Adrenal gland (tissue), 12 donors: ENCODE measurements around the gene DENND5B. TPM values are rescaled to one million over a fixed set of nuclear protein-coding genes. Genes with fewer than 3 reads are reported as not detected.

Experiments used
- DNase-seq, 7 donors: peaks; one replicate each; pipeline ENCODE4 v3.0.0-alpha.2; 2019 to 2020
- H3K27ac ChIP-seq, 5 donors: fragments of 200-600 bp; sonication (generic) in 4 of 5; 1 replicate in 3 of 5; 2 replicates in 2 of 5; pipeline versions ENCODE4 v1.5.1 to v1.8.0; 2016 to 2020; ENCODE audit warnings: mild to moderate bottlenecking in 1 of 5
- H3K27me3 ChIP-seq: fragments of 200-600 bp; 2 replicates; pipeline ENCODE4 v1.8.0; 2021
- H3K36me3 ChIP-seq, 2 donors: fragments of 200-600 bp; replicated peaks in 1 of 2; 1 replicate in 1 of 2; 2 replicates in 1 of 2; pipeline versions ENCODE4 v1.5.1 to v1.8.0; 2018 to 2022
- H3K4me1 ChIP-seq, 2 donors: fragments of 200-600 bp; replicated peaks in 1 of 2; 1 replicate in 1 of 2; 2 replicates in 1 of 2; pipeline versions ENCODE4 v1.5.1 to v1.8.0; 2018 to 2021
- H3K4me3 ChIP-seq, 4 donors: fragments of 200-600 bp; sonication (generic) in 3 of 4; one replicate each; pipeline ENCODE4 v1.5.1; 2016 to 2018
- H3K9me3 ChIP-seq, 3 donors: fragments of 200-600 bp; sonication (generic) in 1 of 3; replicated peaks in 1 of 3; 1 replicate in 2 of 3; 2 replicates in 1 of 3; pipeline versions ENCODE4 v1.5.1 to v1.8.0; 2016 to 2021
- POLR2A ChIP-seq, 2 donors: fragments of 450-650 bp; IDR thresholded peaks; one replicate each; pipeline ENCODE4 v1.6.1; 2017; ENCODE audit warnings: antibody characterized with exemption in 2 of 2, mild to moderate bottlenecking in 2 of 2, moderate library complexity in 1 of 2
- WGBS, 4 donors: extraction: QIAGEN DNeasy Blood & Tissue Kit in 2 of 4; methylation state at CpG; one replicate each; pipeline versions ENCODE4 v1.1.5 to v1.1.7; 2013 to 2017; 5-methylcytosine and 5-hydroxymethylcytosine counted together
- intact Hi-C, 2 donors: fragments of 100-400 bp; cut with DNase I; formaldehyde crosslinking; loops; one replicate each; pipeline versions ENCODE4 v1.14.1 to v1.15.0; 2022 to 2023
- polyA plus RNA-seq, 3 donors: library from polyadenylated mRNA; stranded (reverse); fragments of 200-250 nt in 2 of 3; fragments of 350-450 nt in 1 of 3; fragmentation: Illumina TruSeq in 1 of 3; extraction: RNeasy Lipid Tissue Mini Kit (QIAGEN cat#74804) in 1 of 3; gene quantifications; one replicate each; pipeline ENCODE4 v1.2.3, GENCODE V29; 2013 to 2014
- total RNA-seq, 9 donors: library from RNA; depleted of rRNA in 4 of 9; stranded (reverse); fragments of >200 nt in 4 of 9; fragments of 120-200 nt in 1 of 9; fragmentation: NEBNext Ultra II Directional in 1 of 9; extraction: Animal tissue kit (Norgen Biotek cat#: 25700) in 1 of 9; gene quantifications; one replicate each; pipeline versions ENCODE4 v1.1.0 to v1.2.4, GENCODE V29; 2013 to 2023
- TF ChIP-seq, protein P1 (sequence below), 6 experiments: fragments of 450-650 bp in 4 of 6; fragments of 200-600 bp in 2 of 6; sonication (generic) in 1 of 6; IDR thresholded peaks; 1 replicate in 5 of 6; 2 replicates in 1 of 6; pipeline versions ENCODE4 v1.5.1 to v1.8.0; 2016 to 2021; ENCODE audit warnings: antibody characterized with exemption in 6 of 6, mild to moderate bottlenecking in 2 of 6, moderate library complexity in 1 of 6
- donor health status: healthy with polysubstance abuse.
- donor health status: Bipolar disorder and iron deficiency.
- donor health status: DM: yes; HTN: yes; CAD: no.
- donor health status: DM: no; HTN: no; CAD: no.
- donor health status: DM: no; HTN: no; CAD: no.
- donor health status: DM: yes; HTN: yes; CAD: no.

The DENND5B gene
- total and polyA plus RNA-seq, 12 donors, result 4.2 to 32.5 (median 23.0) TPM

DNA sequence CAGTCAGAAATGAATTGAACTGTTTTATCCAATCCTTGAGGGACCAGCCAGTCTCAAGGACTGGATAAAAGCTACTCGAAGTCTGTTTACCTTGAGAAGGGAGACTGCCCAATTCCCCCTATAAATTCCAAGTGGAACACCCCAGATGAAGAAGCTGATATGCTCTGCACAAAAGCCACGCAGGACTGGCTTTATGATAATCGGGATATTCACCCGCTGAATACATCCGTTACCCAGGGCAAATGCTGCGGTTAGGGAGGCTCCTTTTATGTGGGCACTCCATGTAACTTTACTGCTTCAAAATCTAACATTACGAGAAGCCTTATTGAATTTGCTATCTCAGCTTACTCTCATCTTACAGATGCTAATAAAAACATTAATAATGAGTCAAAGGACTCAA lies 119.1 kb downstream of the DENND5B start:
- TF ChIP-seq, protein P1, sequence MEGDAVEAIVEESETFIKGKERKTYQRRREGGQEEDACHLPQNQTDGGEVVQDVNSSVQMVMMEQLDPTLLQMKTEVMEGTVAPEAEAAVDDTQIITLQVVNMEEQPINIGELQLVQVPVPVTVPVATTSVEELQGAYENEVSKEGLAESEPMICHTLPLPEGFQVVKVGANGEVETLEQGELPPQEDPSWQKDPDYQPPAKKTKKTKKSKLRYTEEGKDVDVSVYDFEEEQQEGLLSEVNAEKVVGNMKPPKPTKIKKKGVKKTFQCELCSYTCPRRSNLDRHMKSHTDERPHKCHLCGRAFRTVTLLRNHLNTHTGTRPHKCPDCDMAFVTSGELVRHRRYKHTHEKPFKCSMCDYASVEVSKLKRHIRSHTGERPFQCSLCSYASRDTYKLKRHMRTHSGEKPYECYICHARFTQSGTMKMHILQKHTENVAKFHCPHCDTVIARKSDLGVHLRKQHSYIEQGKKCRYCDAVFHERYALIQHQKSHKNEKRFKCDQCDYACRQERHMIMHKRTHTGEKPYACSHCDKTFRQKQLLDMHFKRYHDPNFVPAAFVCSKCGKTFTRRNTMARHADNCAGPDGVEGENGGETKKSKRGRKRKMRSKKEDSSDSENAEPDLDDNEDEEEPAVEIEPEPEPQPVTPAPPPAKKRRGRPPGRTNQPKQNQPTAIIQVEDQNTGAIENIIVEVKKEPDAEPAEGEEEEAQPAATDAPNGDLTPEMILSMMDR (IDR thresholded peaks at IDR 0.05), result no peak
- no peak for TF ChIP-seq POLR2A (IDR thresholded peaks at IDR 0.05)
- Histone ChIP-seq H3K4me1 (no peaks in the 10 kb centered on the region), H3K36me3 (no peaks in the 10 kb centered on the region), H3K9me3 (no peaks in the 10 kb centered on the region), H3K27ac (no peak overlapping the region), H3K4me3 (no peak overlapping the region), H3K27me3 (no peaks in the 10 kb centered on the region)
- DNase-seq, result no peak
- intact Hi-C loops, result no loop called here
- WGBS, 4 donors, result 70 to 79% (median 72%) methylated on average over 7 of the region's 7 CpGs

DNA sequence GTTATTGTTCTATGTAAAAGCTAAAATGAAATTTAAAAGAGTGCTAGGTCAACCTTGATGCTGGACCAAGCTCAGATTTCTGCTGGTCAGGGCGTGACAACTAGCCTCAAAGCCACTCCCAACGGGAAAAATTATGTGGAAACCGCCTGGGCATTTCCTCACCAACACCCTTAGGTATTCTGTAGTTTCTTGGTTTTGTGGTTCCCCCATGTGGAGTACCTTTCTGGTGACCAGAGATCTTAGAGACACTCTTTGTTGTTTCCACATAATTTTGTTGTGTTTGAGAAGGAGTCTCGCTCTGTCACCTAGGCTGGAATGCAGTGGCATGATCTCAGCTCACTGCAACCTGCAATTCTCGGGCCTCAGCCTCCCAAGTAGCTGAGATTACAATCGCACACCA lies 119.9 kb downstream of the DENND5B start:
- no peak overlapping the region for H3K4me3 ChIP-seq
- TF ChIP-seq POLR2A (IDR thresholded peaks at IDR 0.05), result no peak
- TF ChIP-seq, protein P1 (IDR thresholded peaks at IDR 0.05), result no peak
- H3K4me1 ChIP-seq, result no peaks in the 10 kb centered on the region
- WGBS, 4 donors, result 77 to 80% (median 78%) methylated on average over 6 of the region's 6 CpGs
- no peaks in the 10 kb centered on the region for H3K36me3 ChIP-seq
- no peak for DNase-seq
- no peak overlapping the region for H3K27ac ChIP-seq
- H3K9me3 ChIP-seq, result no peaks in the 10 kb centered on the region
- no peaks in the 10 kb centered on the region for H3K27me3 ChIP-seq
- intact Hi-C loops, result no loop called here

DNA sequence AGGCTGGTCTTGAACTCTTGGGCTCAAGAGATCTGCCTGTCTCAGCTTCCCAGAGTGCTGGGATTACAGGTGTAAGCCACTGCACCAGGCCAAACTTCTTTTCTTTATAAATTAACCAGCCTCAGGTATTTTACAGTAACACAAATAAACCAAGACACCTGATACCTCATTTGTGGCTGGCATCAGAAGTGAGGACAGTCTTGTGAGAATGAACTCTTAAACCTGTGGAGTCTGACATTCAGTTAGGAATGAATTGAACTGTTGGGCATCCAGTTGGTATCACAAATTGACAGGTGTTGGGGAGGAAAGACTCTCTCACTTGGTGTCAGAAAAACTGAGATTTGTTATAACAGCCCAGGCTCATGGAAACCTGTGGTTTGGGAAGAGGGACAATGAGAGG lies 120.5 kb downstream of the DENND5B start:
- Histone ChIP-seq H3K27me3 (no peaks in the 10 kb centered on the region), H3K4me1 (no peaks in the 10 kb centered on the region), H3K27ac (no peak overlapping the region), H3K9me3 (no peaks in the 10 kb centered on the region), H3K4me3 (no peak overlapping the region), H3K36me3 (no peaks in the 10 kb centered on the region)
- DNase-seq, result no peak
- TF ChIP-seq POLR2A (IDR thresholded peaks at IDR 0.05), result no peak
- TF ChIP-seq, protein P1 (IDR thresholded peaks at IDR 0.05), result no peak
- intact Hi-C loops, result no loop called here

DNA sequence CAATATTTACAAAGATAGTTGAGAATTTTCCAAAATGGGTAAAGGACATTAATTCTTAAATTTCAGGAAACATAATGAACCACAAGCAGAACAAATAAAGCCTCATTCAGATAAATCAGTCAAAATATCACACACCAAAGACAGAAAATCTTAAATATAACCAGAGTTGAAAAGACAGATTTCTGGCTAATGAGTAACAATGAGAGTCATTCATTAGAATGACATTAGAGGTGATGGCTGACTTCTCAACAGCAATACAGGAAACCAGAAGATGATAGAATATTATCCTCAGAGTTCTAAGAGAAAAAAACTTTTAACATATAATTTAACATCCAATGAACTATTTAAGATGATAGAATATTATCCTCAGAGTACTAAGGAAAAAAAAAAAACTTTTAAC lies 124.2 kb downstream of the DENND5B start:
- Histone ChIP-seq H3K36me3 (no peaks in the 10 kb centered on the region), H3K27me3 (no peaks in the 10 kb centered on the region), H3K4me3 (no peak overlapping the region), H3K27ac (no peak overlapping the region), H3K4me1 (no peaks in the 10 kb centered on the region), H3K9me3 (no peaks in the 10 kb centered on the region)
- no peak for DNase-seq
- intact Hi-C loops, result no loop called here
- no peak for TF ChIP-seq POLR2A (IDR thresholded peaks at IDR 0.05)
- TF ChIP-seq, protein P1 (IDR thresholded peaks at IDR 0.05), result no peak
